K562 (cell line): ENCODE data around the gene FBXO46. TPM values are rescaled to one million over a fixed set of nuclear protein-coding genes. Genes with fewer than 3 reads are reported as not detected.

Experiments
- C11orf30 ChIP-seq: fragments of 450-650 bp; IDR thresholded peaks from 2 replicates; pipeline ENCODE4 v1.6.1; 2016; ENCODE audit warnings: low read depth, mild to moderate bottlenecking
- DPF2 ChIP-seq: fragments of 450-650 bp; IDR thresholded peaks from 2 replicates; pipeline ENCODE4 v1.6.1; 2016
- ETV6 ChIP-seq, 3 experiments: fragments of 150-350 bp in 1 of 3; sonication (generic) in 1 of 3; formaldehyde crosslinking in 1 of 3; IDR thresholded peaks; 2 replicates each; pipeline versions ENCODE4 v1.6.1 to v1.8.0; 2014 to 2022; ENCODE audit warnings: borderline replicate concordance in 2 of 3, low read depth in 2 of 3, antibody characterized with exemption in 1 of 3, low read length in 1 of 3, mild to moderate bottlenecking in 1 of 3, missing genetic modification reagents in 1 of 3
- NBN ChIP-seq: fragments of 450-650 bp; IDR thresholded peaks from 2 replicates; pipeline ENCODE4 v1.6.1; 2016; ENCODE audit warnings: low read depth, mild to moderate bottlenecking
- PHTF2 ChIP-seq: fragments of 250-450 bp; sonication (Bioruptor Pico); IDR thresholded peaks from 2 replicates; pipeline ENCODE4 v1.5.0; 2021; ENCODE audit warnings: mild to moderate bottlenecking
- POLR2AphosphoS2 ChIP-seq: IDR thresholded peaks from 2 replicates; pipeline ENCODE4 v1.6.1; 2012; ENCODE audit warnings: low read length, improper control_type of control experiment
- SIN3B ChIP-seq: fragments of 450-650 bp; IDR thresholded peaks from 2 replicates; pipeline ENCODE4 v1.6.1; 2017; ENCODE audit warnings: low read depth, mild to moderate bottlenecking, moderate library complexity
- ZBED1 ChIP-seq: IDR thresholded peaks from 2 replicates; pipeline ENCODE4 v1.6.1; 2014
- ZNF318 ChIP-seq, 2 experiments: fragments of 450-650 bp; IDR thresholded peaks; 2 replicates each; pipeline ENCODE4 v1.6.1; 2016; ENCODE audit warnings: mild to moderate bottlenecking in 2 of 2, borderline replicate concordance in 1 of 2, low read depth in 1 of 2, moderate library complexity in 1 of 2
- ZNF639 ChIP-seq, 2 experiments: fragments of 200-800 bp in 1 of 2; sonication (Bioruptor generic) in 1 of 2; sonication (generic) in 1 of 2; formaldehyde crosslinking in 1 of 2; IDR thresholded peaks in 1 of 2; conservative IDR thresholded peaks in 1 of 2; 2 replicates each; pipeline versions ENCODE4 v1.5.0 to v1.6.1; 2016 to 2020; ENCODE audit warnings: missing compliant biosample characterization in 1 of 2, missing genetic modification characterization in 1 of 2, missing genetic modification reagents in 1 of 2
- ZNF740 ChIP-seq, 3 experiments: fragments of 200-800 bp in 1 of 3; sonication (Bioruptor generic) in 1 of 3; sonication (generic) in 1 of 3; formaldehyde crosslinking in 1 of 3; IDR thresholded peaks; 2 replicates each; pipeline versions ENCODE4 v1.6.1 to v1.8.0; 2016 to 2022; ENCODE audit warnings: mild to moderate bottlenecking in 2 of 3, missing compliant biosample characterization in 2 of 3, missing genetic modification characterization in 2 of 3, missing genetic modification reagents in 1 of 3
- ZNF75A ChIP-seq: fragments of 450-650 bp; formaldehyde crosslinking; IDR thresholded peaks from 2 replicates; pipeline ENCODE4 v1.4.0; 2020; ENCODE audit warnings: mild to moderate bottlenecking
- polyA plus RNA-seq, 8 experiments: library from polyadenylated mRNA; depleted of rRNA in 4 of 8; stranded (reverse) in 5 of 8; unstranded in 3 of 8; fragments of >200 nt; fragmentation: Nextera tagmentation in 2 of 8; fragmentation: Illumina TruSeq in 1 of 8; extraction: Ambion mirVana in 2 of 8; extraction: Trizol in 1 of 8; gene quantifications; 2 replicates each; pipeline versions ENCODE4 v1.2.1 to v1.2.3, GENCODE V29; 2011 to 2014; ENCODE audit warnings: inconsistent platforms in 1 of 8, missing spikeins in 1 of 8
- total RNA-seq, 7 experiments: library from RNA; depleted of rRNA in 6 of 7; stranded (reverse); fragments of >200 nt in 6 of 7; fragmentation: Illumina TruSeq in 2 of 7; extraction: Trizol in 2 of 7; gene quantifications; 2 replicates each; pipeline versions ENCODE4 v1.2.1 to v1.2.3, GENCODE V29; 2011 to 2021; ENCODE audit warnings: low replicate concordance in 1 of 7
- TF ChIP-seq, protein P1 (sequence below): fragments of 450-650 bp; IDR thresholded peaks from 2 replicates; pipeline ENCODE4 v1.6.1; 2016; ENCODE audit warnings: antibody characterized with exemption

Gene FBXO46
- total and polyA plus RNA-seq, 9 of the 15 experiments (the other 6 are each of a cell fraction or from before 2014, with no cell fraction given), result 1.5 to 36.1 (median 7.3) TPM

DNA sequence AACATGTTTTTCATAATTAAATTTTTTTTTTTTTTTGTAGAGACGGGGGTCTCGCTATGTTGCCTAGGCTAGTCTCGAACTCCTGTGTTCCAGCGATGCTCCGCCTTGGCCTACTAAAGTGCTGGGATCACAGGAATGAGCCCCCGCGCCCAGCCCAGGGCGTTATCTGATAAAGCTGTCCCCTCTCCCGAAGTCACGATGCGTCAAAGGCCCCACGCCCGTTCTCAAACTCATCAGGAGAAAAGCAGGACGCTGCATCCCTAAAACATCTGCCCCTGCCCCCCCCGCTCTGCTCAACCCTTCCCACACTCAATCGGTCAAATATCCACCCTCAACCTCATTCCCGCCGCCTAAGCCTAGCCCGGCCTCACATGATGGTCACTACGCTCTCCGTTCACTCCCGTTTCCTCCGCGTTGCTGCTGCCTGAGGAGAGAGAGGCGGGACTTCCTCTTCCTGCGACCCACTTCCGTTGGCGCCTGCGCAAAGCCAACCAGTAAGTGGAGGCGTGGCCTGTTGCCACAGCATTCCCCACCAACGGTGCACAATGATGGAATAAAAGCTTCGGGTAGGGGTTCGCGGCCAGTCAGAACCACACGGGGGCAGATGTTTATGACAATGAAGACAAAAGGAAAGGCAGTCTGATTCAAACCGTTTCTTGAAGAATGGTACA is 39.0 kb downstream of the FBXO46 start, which contains the start of gene SNRPD2 (continued):
- no peak for TF ChIP-seq ETV6 (IDR thresholded peaks at IDR 0.05; ENCODE audit: borderline replicate concordance in 1 of 2, low read depth in 2 of 2, low read length in 1 of 2)
- TF ChIP-seq ETV6 (CRISPR knock-in tag; IDR thresholded peaks at IDR 0.05; ENCODE audit: borderline replicate concordance), result peak; percentile 77; the same call in 1 of the 2 replicates
- TF ChIP-seq ZNF318 (IDR thresholded peaks at IDR 0.05; ENCODE audit: borderline replicate concordance in 1 of 2, low read depth in 1 of 2), result 0 out of 4 replicates have a peak, but pooled peaks of 1 of the 2 experiments have one; percentile 44
- TF ChIP-seq POLR2AphosphoS2, result peak; percentile 84; the same call in 1 of the 2 replicates
- 0 out of 2 replicates have a peak, but pooled peaks have one; percentile 65 for TF ChIP-seq PHTF2
- peak; percentile 77 for TF ChIP-seq NBN
- TF ChIP-seq, protein P1, sequence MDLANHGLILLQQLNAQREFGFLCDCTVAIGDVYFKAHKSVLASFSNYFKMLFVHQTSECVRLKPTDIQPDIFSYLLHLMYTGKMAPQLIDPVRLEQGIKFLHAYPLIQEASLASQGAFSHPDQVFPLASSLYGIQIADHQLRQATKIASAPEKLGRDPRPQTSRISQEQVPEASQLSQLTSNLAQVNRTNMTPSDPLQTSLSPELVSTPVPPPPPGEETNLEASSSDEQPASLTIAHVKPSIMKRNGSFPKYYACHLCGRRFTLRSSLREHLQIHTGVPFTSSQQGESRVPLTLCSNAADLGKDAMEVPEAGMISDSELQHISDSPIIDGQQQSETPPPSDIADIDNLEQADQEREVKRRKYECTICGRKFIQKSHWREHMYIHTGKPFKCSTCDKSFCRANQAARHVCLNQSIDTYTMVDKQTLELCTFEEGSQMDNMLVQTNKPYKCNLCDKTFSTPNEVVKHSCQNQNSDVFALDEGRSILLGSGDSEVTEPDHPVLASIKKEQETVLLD, result peak; percentile 78; the same call in 1 of the 2 replicates
- peak; percentile 68; the same call in 1 of the 2 replicates for TF ChIP-seq ZNF740 (CRISPR knock-in tag; IDR thresholded peaks at IDR 0.05)
- TF ChIP-seq ZNF740 (tag; IDR thresholded peaks at IDR 0.05), result peak in 1 of 2 experiments; percentile 51; a peak in 1 of 4 replicates
- peak; percentile 82 for TF ChIP-seq SIN3B
- TF ChIP-seq C11orf30, result peak; percentile 88
- TF ChIP-seq ZNF75A (CRISPR knock-in tag), result no peak
- peak in 1 of 2 experiments; percentile 91; a peak in 2 of 4 replicates for TF ChIP-seq ZNF639 (CRISPR knock-in tag; conservative IDR thresholded peaks at IDR 0.05 in 1 of 2, IDR thresholded peaks at IDR 0.05 in 1 of 2)
- peak; percentile 68; the same call in 1 of the 2 replicates for TF ChIP-seq DPF2
- TF ChIP-seq ZBED1, result peak; percentile 29; the same call in 1 of the 2 replicates
